ENCODE measurements around the gene MT1X.

DNA sequence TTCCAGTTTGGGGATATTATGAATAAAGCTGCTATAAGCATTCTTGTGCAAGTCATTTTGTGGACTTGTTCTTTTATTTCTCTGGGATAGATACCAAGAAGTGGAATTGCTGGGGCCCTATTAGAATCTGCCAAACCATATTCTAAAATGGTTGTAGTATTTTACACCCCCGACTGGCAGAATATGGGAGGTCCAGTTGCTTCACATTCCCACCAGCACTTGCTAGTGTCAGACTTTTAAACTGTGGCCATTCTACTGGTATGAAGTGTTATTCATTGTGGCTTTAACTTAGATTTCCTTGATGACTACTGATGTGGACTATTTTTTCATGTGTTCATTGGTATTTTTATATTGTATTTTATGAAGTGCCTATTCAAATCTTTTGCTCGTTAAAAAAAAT, 29.6 kb downstream of the MT1X start:
- TF ChIP-seq, protein P1, sequence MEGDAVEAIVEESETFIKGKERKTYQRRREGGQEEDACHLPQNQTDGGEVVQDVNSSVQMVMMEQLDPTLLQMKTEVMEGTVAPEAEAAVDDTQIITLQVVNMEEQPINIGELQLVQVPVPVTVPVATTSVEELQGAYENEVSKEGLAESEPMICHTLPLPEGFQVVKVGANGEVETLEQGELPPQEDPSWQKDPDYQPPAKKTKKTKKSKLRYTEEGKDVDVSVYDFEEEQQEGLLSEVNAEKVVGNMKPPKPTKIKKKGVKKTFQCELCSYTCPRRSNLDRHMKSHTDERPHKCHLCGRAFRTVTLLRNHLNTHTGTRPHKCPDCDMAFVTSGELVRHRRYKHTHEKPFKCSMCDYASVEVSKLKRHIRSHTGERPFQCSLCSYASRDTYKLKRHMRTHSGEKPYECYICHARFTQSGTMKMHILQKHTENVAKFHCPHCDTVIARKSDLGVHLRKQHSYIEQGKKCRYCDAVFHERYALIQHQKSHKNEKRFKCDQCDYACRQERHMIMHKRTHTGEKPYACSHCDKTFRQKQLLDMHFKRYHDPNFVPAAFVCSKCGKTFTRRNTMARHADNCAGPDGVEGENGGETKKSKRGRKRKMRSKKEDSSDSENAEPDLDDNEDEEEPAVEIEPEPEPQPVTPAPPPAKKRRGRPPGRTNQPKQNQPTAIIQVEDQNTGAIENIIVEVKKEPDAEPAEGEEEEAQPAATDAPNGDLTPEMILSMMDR (optimal IDR thresholded peaks at IDR 0.05 in 1 of 3, IDR thresholded peaks at IDR 0.05 in 1 of 3, conservative IDR thresholded peaks at IDR 0.05 in 1 of 3; ENCODE audit: extremely low read depth in 1 of 3, insufficient read depth in 2 of 3, low read length in 3 of 3): no peak
- TF ChIP-seq EZH2 (IDR thresholded peaks at IDR 0.05; ENCODE audit: low read length): no peak
